ENCODE measurements around the gene SPECC1. TPM values are rescaled to one million over a fixed set of nuclear protein-coding genes. Genes with fewer than 3 reads are reported as not detected.

The SPECC1 gene
- total RNA-seq, 1 experiment from 2014 or later: 43.5 TPM

- ChIA-PET CTCF (no interaction called here), RAD21 (ENCODE audit: low non-redundant PET in 1 of 2, low total read pairs in 2 of 2, uncharacterized antibody in 2 of 2, unreplicated experiment in 2 of 2) (no interaction called here), POLR2A (no interaction called here)
- Histone ChIP-seq H2AFZ (ENCODE audit: low read depth, low read length, poor library complexity, severe bottlenecking) (no peak overlapping the region), H3K4me3 (replicated peaks in 1 of 2; ENCODE audit: low read depth in 1 of 2, low read length in 2 of 2) (no peak overlapping the region), H4K20me1 (ENCODE audit: insufficient read depth) (no peaks in the 10 kb centered on the region), H3K9ac (ENCODE audit: low read length) (no peak overlapping the region), H3K9me3 (ENCODE audit: control insufficient read depth in 1 of 2, insufficient read depth in 1 of 2, low read depth in 1 of 2, low read length in 2 of 2) (no peaks in the 10 kb centered on the region), H3K27ac (ENCODE audit: low read depth, low read length) (no peak overlapping the region), H3K4me1 (ENCODE audit: control insufficient read depth in 1 of 2, insufficient read depth in 2 of 2, low read length in 2 of 2) (no peaks in the 10 kb centered on the region), H3K9me2 (ENCODE audit: insufficient read depth) (no peaks in the 10 kb centered on the region), H3K36me3 (ENCODE audit: control insufficient read depth in 1 of 2, insufficient read depth in 2 of 2, low read length in 2 of 2) (no peaks in the 10 kb centered on the region), H3K27me3 (ENCODE audit: insufficient read depth, low read length) (no peaks in the 10 kb centered on the region), H3K79me2 (ENCODE audit: insufficient read depth, low read length) (0 out of 2 replicates have a peak, but pooled peaks cover under 1% of the 10 kb centered on the region), H3K4me2 (ENCODE audit: low read length) (no peak overlapping the region)
- no peak for TF ChIP-seq YY1 (IDR thresholded peaks at IDR 0.05; ENCODE audit: extremely low read depth, insufficient replicate concordance, low read depth, low read length)
- TF ChIP-seq, protein P1, sequence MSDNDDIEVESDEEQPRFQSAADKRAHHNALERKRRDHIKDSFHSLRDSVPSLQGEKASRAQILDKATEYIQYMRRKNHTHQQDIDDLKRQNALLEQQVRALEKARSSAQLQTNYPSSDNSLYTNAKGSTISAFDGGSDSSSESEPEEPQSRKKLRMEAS (IDR thresholded peaks at IDR 0.05): no peak
- no peak for TF ChIP-seq JUND (IDR thresholded peaks at IDR 0.05)
- TF ChIP-seq ATF3 (IDR thresholded peaks at IDR 0.05): no peak
- no peak for TF ChIP-seq TCF7L2 (IDR thresholded peaks at IDR 0.05; ENCODE audit: borderline replicate concordance, extremely low read depth, insufficient read depth, insufficient read length)
- TF ChIP-seq CBX3 (IDR thresholded peaks at IDR 0.05; ENCODE audit: low read depth): no peak
- TF ChIP-seq POLR2A (IDR thresholded peaks at IDR 0.05; ENCODE audit: borderline replicate concordance, extremely low read depth, insufficient read depth, insufficient read length): no peak
- TF ChIP-seq CTCF (IDR thresholded peaks at IDR 0.05 in 2 of 3, conservative IDR thresholded peaks at IDR 0.05 in 1 of 3; ENCODE audit: borderline replicate concordance in 1 of 3, insufficient read depth in 1 of 3, low read depth in 2 of 3, low read length in 2 of 3): no peak
- no peak for ATAC-seq
- BruUV-seq (replicated peaks): no TSS peak
- intact Hi-C loops (cut with micrococcal nuclease): no loop called here
- DNase-seq (ENCODE audit: low read depth, low spot score): no peak
These were observed 171.5 kb downstream of the SPECC1 start for GRCh38 chr17:20180661-20181060.

All from HCT116 (cell line).